HG02943 (cell line): ENCODE measurements around the gene KLHL29.

Source experiments
- ATAC-seq: cut with Tn5 transposase; IDR thresholded peaks from one replicate; pipeline ENCODE4 v1.9.1; 2021; ENCODE audit warnings: mild to moderate bottlenecking, low read depth, moderate library complexity; ENCODE audit not compliant: unreplicated experiment

Gene KLHL29

GRCh38 chr2:23659773-23660172 lies 274.8 kb downstream of the KLHL29 start:
- ATAC-seq = no peak

GRCh38 chr2:23660237-23660636 lies 275.3 kb downstream of the KLHL29 start:
- no peak for ATAC-seq

GRCh38 chr2:23661276-23662050 lies 276.5 kb downstream of the KLHL29 start:
- ATAC-seq = no peak

GRCh38 chr2:23662466-23662865 lies 277.5 kb downstream of the KLHL29 start:
- no peak for ATAC-seq

- ATAC-seq = no peak
These were observed 278.3 kb downstream of the KLHL29 start for GRCh38 chr2:23662941-23663920.

- ATAC-seq = no peak
These were observed 279.2 kb downstream of the KLHL29 start for GRCh38 chr2:23664066-23664788.

GRCh38 chr2:23666241-23666979 lies 281.4 kb downstream of the KLHL29 start:
- no peak for ATAC-seq

- no peak for ATAC-seq
These were observed 282.0 kb downstream of the KLHL29 start for GRCh38 chr2:23666980-23667357.

- no peak for ATAC-seq
These were observed 283.9 kb downstream of the KLHL29 start for GRCh38 chr2:23668756-23669304.

- ATAC-seq = no peak
These were observed 284.6 kb downstream of the KLHL29 start for GRCh38 chr2:23669413-23670244.

- no peak for ATAC-seq
These were observed 285.2 kb downstream of the KLHL29 start for GRCh38 chr2:23670245-23670592.

- ATAC-seq = no peak
These were observed 288.1 kb downstream of the KLHL29 start for GRCh38 chr2:23673082-23673481.

GRCh38 chr2:23673830-23674679 lies 289.1 kb downstream of the KLHL29 start:
- ATAC-seq = no peak

- no peak for ATAC-seq
These were observed 290.5 kb downstream of the KLHL29 start for GRCh38 chr2:23675506-23675905.

- ATAC-seq = no peak
These were observed 292.9 kb downstream of the KLHL29 start for GRCh38 chr2:23677836-23678235.

GRCh38 chr2:23679044-23679443 lies 294.1 kb downstream of the KLHL29 start:
- ATAC-seq = no peak

GRCh38 chr2:23680951-23681350 lies 296.0 kb downstream of the KLHL29 start:
- no peak for ATAC-seq
